Prostate gland (tissue), 2 donors: ENCODE data around the gene PRKAR1B.
A peak's percentile ranks its signal among the peaks of the same experiment; 100 is the strongest.

ENCODE experiments used
- POLR2A ChIP-seq: fragments of 450-650 bp; IDR thresholded peaks from one replicate; pipeline ENCODE4 v1.6.1; 2016; ENCODE audit warnings: antibody characterized with exemption, mild to moderate bottlenecking
- POLR2AphosphoS5 ChIP-seq: sonication (generic); formaldehyde crosslinking; IDR thresholded peaks from one replicate; pipeline ENCODE4 v1.6.1; 2017; ENCODE audit warnings: antibody characterized with exemption
- TF ChIP-seq, protein P1 (sequence below), 4 experiments: fragments of 200-600 bp in 2 of 4; fragments of 450-650 bp in 2 of 4; sonication (generic) in 2 of 4; IDR thresholded peaks; 1 replicate in 3 of 4; 2 replicates in 1 of 4; pipeline ENCODE4 v1.5.1; 2016 to 2019; ENCODE audit warnings: antibody characterized with exemption in 4 of 4, mild to moderate bottlenecking in 2 of 4, moderate library complexity in 2 of 4

DNA sequence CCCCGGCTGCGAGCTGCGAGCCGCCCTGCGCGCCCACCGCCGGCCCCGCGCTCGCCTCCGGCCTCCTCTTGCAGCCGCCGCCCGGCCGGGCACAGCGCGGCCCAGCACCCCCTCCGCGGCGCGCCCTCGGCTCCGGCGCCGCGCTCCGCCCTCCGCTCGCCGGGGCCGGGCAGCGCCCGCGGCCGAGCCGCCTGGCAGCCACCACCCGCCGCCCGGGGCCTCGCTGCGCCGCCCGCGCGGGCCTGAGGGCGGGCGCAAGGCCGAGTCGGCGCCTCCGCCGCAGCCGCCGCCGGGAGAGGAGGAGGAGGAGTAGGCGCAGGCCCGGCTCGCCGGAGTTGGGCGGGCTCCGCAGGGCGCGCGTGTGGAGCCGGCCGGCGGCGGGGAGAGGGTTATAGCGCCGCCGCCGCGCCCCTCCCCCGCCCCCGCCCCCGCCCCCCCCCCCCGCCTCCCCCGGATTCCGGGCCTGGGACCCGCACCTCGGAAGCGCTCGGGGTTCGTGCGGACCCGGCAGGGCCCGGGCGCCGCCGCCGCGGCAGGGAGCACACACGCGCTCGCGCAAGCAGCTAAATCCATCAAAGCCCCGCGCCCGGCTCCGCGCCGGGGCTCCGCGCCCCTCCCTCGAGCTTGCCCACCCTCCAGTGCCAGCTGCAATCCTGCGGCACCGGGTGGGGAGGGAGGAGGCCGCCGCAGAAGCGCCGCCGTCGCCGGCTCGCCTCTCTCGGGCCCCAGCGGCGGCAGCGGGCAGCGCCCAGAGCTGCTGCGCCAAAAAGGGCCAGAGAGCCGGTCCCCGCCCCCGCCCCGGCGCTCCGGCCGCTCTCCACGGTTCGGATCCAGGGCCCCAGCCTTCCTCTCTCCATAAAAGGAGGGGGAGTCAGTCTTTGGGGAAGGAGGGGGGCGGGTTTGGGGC lies 207.3 kb downstream of the PRKAR1B start, which contains the start of gene PDGFA:
- TF ChIP-seq POLR2A (no peak), POLR2AphosphoS5 (no peak)
- TF ChIP-seq, protein P1, sequence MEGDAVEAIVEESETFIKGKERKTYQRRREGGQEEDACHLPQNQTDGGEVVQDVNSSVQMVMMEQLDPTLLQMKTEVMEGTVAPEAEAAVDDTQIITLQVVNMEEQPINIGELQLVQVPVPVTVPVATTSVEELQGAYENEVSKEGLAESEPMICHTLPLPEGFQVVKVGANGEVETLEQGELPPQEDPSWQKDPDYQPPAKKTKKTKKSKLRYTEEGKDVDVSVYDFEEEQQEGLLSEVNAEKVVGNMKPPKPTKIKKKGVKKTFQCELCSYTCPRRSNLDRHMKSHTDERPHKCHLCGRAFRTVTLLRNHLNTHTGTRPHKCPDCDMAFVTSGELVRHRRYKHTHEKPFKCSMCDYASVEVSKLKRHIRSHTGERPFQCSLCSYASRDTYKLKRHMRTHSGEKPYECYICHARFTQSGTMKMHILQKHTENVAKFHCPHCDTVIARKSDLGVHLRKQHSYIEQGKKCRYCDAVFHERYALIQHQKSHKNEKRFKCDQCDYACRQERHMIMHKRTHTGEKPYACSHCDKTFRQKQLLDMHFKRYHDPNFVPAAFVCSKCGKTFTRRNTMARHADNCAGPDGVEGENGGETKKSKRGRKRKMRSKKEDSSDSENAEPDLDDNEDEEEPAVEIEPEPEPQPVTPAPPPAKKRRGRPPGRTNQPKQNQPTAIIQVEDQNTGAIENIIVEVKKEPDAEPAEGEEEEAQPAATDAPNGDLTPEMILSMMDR (IDR thresholded peaks at IDR 0.05), result peak in 2 of 4 experiments; percentile 52 to 53
